ENCODE results near the gene SLC43A2.
"Not testable (repeated sequence)": the region's sequence is repeated elsewhere in the genome, so short reads cannot be mapped to it uniquely, and the experiment has no call there.

SLC43A2 gene

DNA sequence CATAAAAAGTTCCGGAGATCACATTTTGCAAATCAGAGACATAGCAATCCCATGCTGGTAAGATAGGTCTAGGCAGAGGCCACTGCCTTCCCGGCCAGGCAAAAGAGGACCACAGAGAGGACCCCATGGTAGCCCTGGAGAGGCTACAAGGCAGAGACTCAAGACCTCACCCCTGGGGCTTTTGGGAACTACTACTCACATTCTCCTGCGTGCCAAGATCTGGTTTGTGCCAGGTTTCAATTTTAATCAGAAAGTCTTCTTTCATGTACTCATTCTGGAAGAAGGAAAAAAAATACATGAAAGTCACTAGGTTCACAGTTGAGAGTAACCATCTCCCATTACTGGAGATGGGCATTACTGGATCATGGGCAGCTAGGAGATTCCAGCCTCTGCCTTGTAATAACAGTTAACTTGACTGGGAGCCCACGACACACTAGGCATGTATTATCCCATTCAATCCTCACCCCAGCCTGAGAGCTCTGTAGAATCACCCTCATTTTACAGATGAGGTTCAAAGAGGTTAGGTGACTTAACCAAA is 87.2 kb downstream of the SLC43A2 start:
- H3K9me3 Mint-ChIP-seq, result no peaks in the 10 kb centered on the region
- H3K27me3 Mint-ChIP-seq, result no peaks in the 10 kb centered on the region
- H3K4me3 Mint-ChIP-seq, result no peak overlapping the region
- H3K36me3 Mint-ChIP-seq (ENCODE audit: insufficient read depth), result peaks cover 40% of the 10 kb centered on the region
- no peak for DNase-seq (ENCODE audit: low spot score in 2 of 2)
- no peaks in the 10 kb centered on the region for H3K4me1 Mint-ChIP-seq
- ATAC-seq (replicated peaks; ENCODE audit: extremely low read depth, poor library complexity, severe bottlenecking), result no peak
- H3K27ac Mint-ChIP-seq (ENCODE audit: low read depth), result no peak overlapping the region

DNA sequence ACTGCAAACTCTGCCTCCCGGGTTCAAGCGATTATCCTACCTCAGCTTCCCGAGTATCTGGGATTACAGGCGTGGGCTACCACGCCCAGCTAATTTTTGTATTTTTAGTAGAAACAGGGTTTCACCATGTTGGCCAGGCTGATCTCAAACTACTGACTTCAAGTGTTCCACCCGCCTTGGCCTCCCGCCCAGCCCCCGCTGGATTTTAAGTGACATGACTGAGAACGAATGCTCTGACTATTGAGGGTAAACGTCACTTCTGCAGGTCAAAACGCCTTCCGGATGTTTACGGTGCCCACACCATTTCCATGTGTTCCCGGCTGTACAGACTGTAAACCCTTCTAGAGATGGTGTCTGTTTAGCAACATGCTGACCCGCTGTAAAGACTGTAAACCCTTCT is 88.8 kb downstream of the SLC43A2 start:
- Mint-ChIP-seq H3K27ac (ENCODE audit: low read depth) (no peak overlapping the region), H3K9me3 (no peaks in the 10 kb centered on the region), H3K4me3 (no peak overlapping the region), H3K27me3 (no peaks in the 10 kb centered on the region), H3K36me3 (ENCODE audit: insufficient read depth) (peaks cover 39% of the 10 kb centered on the region), H3K4me1 (no peaks in the 10 kb centered on the region)
- DNase-seq (ENCODE audit: low spot score in 2 of 2) (no peak), ATAC-seq (replicated peaks; ENCODE audit: extremely low read depth, poor library complexity, severe bottlenecking) (no peak)

DNA sequence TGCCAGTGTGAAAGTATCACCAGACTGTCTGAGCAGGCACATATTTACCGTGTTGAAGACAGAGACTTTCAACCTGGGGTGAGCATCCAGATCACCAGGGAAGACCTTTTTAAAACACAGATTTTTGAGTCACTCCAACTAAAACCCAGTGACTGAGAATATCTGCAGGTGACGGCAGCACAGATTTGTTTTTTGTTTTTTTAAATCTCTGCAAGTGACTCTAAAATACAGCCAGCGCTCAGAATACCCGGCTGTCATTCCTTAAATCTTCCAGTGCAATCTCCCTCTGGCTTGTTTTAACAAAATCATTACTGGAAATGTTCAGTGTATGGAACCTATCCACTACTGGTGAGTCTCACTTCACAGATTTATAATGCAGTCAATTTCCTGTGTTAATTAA is 92.9 kb downstream of the SLC43A2 start:
- no peak for DNase-seq (ENCODE audit: low spot score in 2 of 2)
- Mint-ChIP-seq H3K27me3 (no peaks in the 10 kb centered on the region), H3K36me3 (ENCODE audit: insufficient read depth) (peaks cover 39% of the 10 kb centered on the region), H3K27ac (ENCODE audit: low read depth) (no peak overlapping the region), H3K4me1 (no peaks in the 10 kb centered on the region), H3K4me3 (no peak overlapping the region), H3K9me3 (no peaks in the 10 kb centered on the region)
- no peak for ATAC-seq (replicated peaks; ENCODE audit: extremely low read depth, poor library complexity, severe bottlenecking)

DNA sequence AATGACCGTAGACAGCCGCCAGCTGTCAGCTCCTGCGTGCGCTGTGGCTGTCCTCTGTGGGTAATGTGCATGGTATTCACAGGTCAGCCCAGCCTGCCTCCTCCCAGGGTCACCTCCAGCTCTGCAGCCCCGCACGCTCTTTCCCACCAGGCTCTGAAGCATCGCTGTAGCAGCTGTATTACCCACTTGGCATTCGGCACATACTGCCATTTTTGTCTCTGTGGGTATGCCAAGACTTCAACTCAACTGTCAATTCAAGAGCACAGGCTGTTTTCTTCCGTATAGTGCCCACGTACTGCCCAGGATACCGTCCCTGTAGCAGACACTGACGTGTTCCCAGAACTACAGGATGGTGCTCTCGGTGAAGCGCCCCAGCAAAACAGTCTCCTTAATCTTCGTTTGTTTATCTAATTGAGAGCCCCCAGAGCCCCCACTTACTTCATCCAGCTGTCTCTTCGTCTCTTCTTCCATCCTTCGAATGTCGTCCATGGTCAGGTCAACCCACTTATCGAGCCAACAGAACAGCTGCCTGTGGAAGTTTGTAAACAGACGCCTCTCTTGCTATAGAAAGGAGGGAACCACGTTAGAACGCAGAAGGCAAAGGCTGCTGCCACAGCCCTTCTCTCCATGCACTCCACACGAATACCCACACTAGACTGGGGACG is 94.8 kb downstream of the SLC43A2 start:
- Mint-ChIP-seq H3K27me3 (no peaks in the 10 kb centered on the region), H3K36me3 (ENCODE audit: insufficient read depth) (peaks cover 32% of the 10 kb centered on the region), H3K4me1 (no peaks in the 10 kb centered on the region), H3K4me3 (no peak overlapping the region), H3K27ac (ENCODE audit: low read depth) (no peak overlapping the region), H3K9me3 (no peaks in the 10 kb centered on the region)
- ATAC-seq (replicated peaks; ENCODE audit: extremely low read depth, poor library complexity, severe bottlenecking) (no peak), DNase-seq (ENCODE audit: low spot score in 2 of 2) (no peak)

DNA sequence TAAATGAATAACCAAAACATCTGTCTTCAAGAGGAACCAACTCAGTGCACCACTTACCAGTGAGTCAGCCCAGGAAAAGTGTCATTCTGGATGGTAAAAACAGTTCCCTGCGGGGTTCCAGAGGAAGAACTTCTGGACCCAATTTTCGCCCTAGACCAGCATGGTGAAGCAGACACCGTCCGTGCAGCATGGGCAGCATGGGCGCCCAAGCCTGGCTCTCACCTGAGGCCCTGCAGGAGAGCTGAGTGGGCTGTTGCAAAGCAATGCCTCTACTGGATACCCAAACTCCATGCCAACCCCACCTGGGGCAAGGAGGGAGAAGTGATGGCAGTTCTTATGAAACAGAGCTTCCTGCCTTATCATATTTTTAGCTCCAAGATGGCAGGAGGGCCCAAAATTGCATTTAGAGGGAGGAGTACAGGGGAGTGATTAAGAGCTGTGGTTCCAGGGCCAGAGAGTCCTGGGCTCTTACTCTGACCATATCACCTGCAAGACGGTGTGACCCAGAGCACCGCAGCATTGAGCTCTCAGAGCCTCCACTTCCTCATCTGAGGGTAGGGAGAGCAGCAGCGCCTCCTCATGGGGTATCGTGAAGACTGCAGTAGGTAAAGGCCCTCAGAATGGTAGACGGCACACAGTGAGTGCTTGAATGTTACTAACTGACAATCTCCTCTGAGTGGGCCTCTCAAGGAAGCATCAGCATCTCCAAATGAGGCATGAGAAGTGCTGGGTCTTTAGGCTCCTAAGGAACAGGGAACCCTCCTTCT is 95.6 kb downstream of the SLC43A2 start:
- DNase-seq (ENCODE audit: low spot score in 2 of 2), result no peak
- Mint-ChIP-seq H3K36me3 (ENCODE audit: insufficient read depth) (peaks cover 32% of the 10 kb centered on the region), H3K4me3 (no peak overlapping the region), H3K4me1 (no peaks in the 10 kb centered on the region), H3K27ac (ENCODE audit: low read depth) (no peak overlapping the region), H3K9me3 (no peaks in the 10 kb centered on the region), H3K27me3 (no peaks in the 10 kb centered on the region)
- ATAC-seq (replicated peaks; ENCODE audit: extremely low read depth, poor library complexity, severe bottlenecking), result peak; percentile 52

DNA sequence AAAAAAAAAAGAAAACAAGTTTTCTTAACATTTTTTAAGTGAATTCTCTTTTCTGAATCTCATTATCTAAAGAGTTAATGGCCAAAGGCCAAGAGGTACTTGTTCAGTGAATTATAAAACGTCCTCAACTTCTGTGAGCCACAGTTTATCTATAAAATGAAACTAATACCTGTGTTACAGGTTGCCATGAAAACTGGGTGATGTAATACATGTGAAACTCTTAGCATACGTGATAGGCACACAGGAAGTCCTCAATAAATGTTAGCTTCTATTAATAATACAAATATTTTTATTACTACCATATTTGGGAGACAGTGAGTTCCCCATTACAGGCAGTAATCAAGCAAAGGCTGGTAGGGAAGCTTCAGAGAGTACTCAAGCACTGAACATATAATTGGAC is 98.8 kb downstream of the SLC43A2 start:
- no peak overlapping the region for H3K27ac Mint-ChIP-seq (ENCODE audit: low read depth)
- no peak for DNase-seq (ENCODE audit: low spot score in 2 of 2)
- H3K27me3 Mint-ChIP-seq, result no peaks in the 10 kb centered on the region

DNA sequence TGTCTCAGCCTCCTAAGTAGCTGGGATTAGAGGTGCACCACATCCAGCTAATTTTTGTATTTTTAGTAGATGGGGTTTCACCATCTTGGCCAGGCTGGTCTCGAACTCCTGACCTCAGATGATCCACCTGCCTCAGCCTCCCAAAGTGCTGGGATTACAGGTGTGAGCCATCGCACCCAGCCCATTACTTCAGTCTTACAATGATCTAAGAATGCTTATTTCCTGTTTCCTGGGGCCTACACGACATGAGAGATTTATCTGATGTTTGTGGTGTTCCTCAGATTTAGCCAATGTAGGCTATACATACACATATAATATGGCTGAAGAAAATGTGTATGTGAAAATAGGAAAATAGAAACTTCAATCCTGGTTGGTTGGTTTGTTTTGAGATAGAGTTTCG is 101.8 kb downstream of the SLC43A2 start:
- H3K27ac Mint-ChIP-seq (ENCODE audit: low read depth), result peak overlapping the region; percentile 44
- H3K36me3 Mint-ChIP-seq (ENCODE audit: insufficient read depth), result peaks cover 19% of the 10 kb centered on the region
- not testable (repeated sequence) for H3K4me1 Mint-ChIP-seq; H3K27me3 Mint-ChIP-seq; H3K4me3 Mint-ChIP-seq; H3K9me3 Mint-ChIP-seq; ATAC-seq (replicated peaks; ENCODE audit: extremely low read depth, poor library complexity, severe bottlenecking); DNase-seq (ENCODE audit: low spot score in 2 of 2)

More for the DNA sequence above, 98.8 kb downstream of the SLC43A2 start:
- no peak for ATAC-seq (replicated peaks; ENCODE audit: extremely low read depth, poor library complexity, severe bottlenecking)
- Mint-ChIP-seq H3K4me1 (no peaks in the 10 kb centered on the region), H3K9me3 (no peaks in the 10 kb centered on the region), H3K4me3 (no peak overlapping the region), H3K36me3 (ENCODE audit: insufficient read depth) (peaks cover 24% of the 10 kb centered on the region)

DNA sequence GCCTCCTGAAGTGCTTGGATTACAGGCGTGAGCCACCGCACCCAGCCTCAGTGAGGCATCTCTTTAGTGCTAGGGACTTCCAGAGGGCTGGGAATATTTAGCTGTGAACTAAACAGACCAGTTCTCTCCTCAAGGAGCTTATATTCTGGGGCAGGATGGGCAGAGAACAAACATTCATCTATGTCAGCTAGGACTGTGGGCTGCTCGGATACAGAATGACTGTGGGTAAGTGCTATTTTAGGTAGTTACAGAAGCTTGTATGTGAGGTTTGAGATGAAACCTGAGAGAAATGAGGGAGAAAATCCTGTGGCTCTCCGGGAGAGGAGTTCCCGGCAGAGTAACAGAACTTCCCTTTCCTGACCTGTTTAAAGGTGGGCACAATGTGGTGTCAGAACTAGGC is 106.0 kb downstream of the SLC43A2 start:
- no peak for DNase-seq (ENCODE audit: low spot score in 2 of 2)
- Mint-ChIP-seq H3K36me3 (ENCODE audit: insufficient read depth) (peaks cover 12% of the 10 kb centered on the region), H3K4me1 (no peaks in the 10 kb centered on the region), H3K27ac (ENCODE audit: low read depth) (no peak overlapping the region), H3K9me3 (no peaks in the 10 kb centered on the region), H3K27me3 (no peaks in the 10 kb centered on the region), H3K4me3 (no peak overlapping the region)
- no peak for ATAC-seq (replicated peaks; ENCODE audit: extremely low read depth, poor library complexity, severe bottlenecking)

DNA sequence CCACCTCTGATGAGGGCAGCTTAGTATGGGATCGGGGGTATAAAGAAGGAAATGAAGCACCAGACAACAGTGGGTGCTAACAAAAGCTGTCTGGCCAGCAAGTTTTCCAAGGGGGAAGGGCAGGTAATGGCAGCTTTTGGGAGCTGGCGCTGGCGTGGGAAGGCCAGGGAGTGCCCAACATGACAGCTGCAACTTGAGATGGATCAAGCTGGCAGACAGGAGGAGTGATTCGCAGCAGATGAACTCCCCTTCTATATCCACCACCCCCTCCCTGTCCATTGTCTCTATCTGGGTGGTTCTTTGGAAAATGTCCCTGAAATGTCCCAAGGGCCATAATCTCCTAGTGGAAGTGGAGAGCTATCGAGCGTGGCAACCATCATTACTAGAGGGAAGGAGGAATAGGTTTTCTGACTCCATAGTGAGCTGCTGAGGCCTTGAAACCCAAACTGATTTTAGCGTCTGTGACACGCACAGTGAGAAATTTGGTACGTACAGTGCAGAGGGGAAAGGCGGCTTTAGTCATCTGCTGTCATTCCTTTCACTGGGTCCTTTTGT is 107.5 kb downstream of the SLC43A2 start:
- H3K9me3 Mint-ChIP-seq, result no peaks in the 10 kb centered on the region
- peaks cover 14% of the 10 kb centered on the region for H3K36me3 Mint-ChIP-seq (ENCODE audit: insufficient read depth)
- ATAC-seq (replicated peaks; ENCODE audit: extremely low read depth, poor library complexity, severe bottlenecking) (no peak), DNase-seq (ENCODE audit: low spot score in 2 of 2) (no peak)
- no peak overlapping the region for H3K4me3 Mint-ChIP-seq
- no peak overlapping the region for H3K27ac Mint-ChIP-seq (ENCODE audit: low read depth)
- no peaks in the 10 kb centered on the region for H3K4me1 Mint-ChIP-seq
- H3K27me3 Mint-ChIP-seq, result no peaks in the 10 kb centered on the region

DNA sequence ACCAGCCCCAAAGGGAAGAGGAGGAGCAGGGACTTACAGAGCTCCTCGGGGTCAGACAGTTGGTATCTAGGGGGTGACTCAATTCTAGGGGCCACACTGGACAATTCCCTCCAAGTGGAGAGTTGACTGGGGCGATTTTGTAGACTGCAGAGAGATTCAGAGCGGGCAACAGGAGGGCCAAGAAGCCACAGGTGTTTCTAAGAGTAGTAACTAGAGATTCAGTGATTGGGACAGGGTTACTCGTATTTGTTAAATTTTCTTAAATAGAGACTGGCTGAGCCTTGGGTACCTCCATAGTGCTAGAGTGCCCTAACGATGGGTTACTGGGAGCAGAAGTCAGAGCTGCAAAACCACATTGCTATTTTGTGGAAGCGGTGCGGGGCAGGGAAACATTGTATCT is 109.0 kb downstream of the SLC43A2 start:
- Mint-ChIP-seq H3K9me3 (no peaks in the 10 kb centered on the region), H3K4me3 (no peak overlapping the region), H3K27ac (ENCODE audit: low read depth) (no peak overlapping the region), H3K4me1 (peaks cover 11% of the 10 kb centered on the region), H3K27me3 (no peaks in the 10 kb centered on the region), H3K36me3 (ENCODE audit: insufficient read depth) (peaks cover 18% of the 10 kb centered on the region)
- ATAC-seq (replicated peaks; ENCODE audit: extremely low read depth, poor library complexity, severe bottlenecking) (no peak), DNase-seq (ENCODE audit: low spot score in 2 of 2) (no peak)

Measured in central memory CD8-positive, alpha-beta T cell (primary cell).